ENCODE data around the gene MGAT3. TPM values are rescaled to one million over a fixed set of nuclear protein-coding genes. Genes with fewer than 3 reads are reported as not detected.

MGAT3 gene
- polyA plus RNA-seq, 3 donors = 0.03 TPM; not detected in 2

- Histone ChIP-seq H4K20me1 (ENCODE audit: insufficient read depth, low read length) (no peaks in the 10 kb centered on the region), H3K9me3 (replicated peaks in 1 of 2; ENCODE audit: control insufficient read depth in 1 of 2, insufficient read depth in 1 of 2, low read length in 2 of 2) (no peaks in the 10 kb centered on the region), H3K79me2 (ENCODE audit: insufficient read depth, low read length) (no peaks in the 10 kb centered on the region), H3K4me1 (ENCODE audit: control insufficient read depth in 1 of 2, insufficient read depth in 2 of 2, low read length in 2 of 2) (peaks cover 13 to 19% of the 10 kb centered on the region in 2 donors), H2AFZ (ENCODE audit: insufficient read depth, low read depth, low read length, poor library complexity, severe bottlenecking) (no peak overlapping the region), H3K27ac (ENCODE audit: low read depth in 1 of 2, low read length in 2 of 2) (no peak overlapping the region), H3K4me3 (replicated peaks in 1 of 3; ENCODE audit: low read depth in 2 of 3, low read length in 3 of 3) (no peak overlapping the region), H3K36me3 (replicated peaks in 1 of 2; ENCODE audit: control insufficient read depth in 1 of 2, insufficient read depth in 2 of 2, low read length in 2 of 2) (no peaks in the 10 kb centered on the region), H3K4me2 (replicated peaks; ENCODE audit: extremely low read depth, low read length, poor library complexity, severe bottlenecking) (no peak overlapping the region), H3K27me3 (ENCODE audit: control insufficient read depth in 2 of 2, insufficient read depth in 2 of 2, low read length in 2 of 2) (peaks cover 0 to 21% of the 10 kb centered on the region in 2 donors), H3K9ac (ENCODE audit: insufficient read depth, low read length, poor library complexity, severe bottlenecking) (no peak overlapping the region)
- TF ChIP-seq CTCF (IDR thresholded peaks at IDR 0.05) = no peak
- Mint-ChIP-seq H3K4me3 (no peak overlapping the region), H3K9me3 (peaks cover 0 to 8% (median 0%) of the 10 kb centered on the region in 7 donors), H3K27ac (no peak overlapping the region), H3K36me3 (peaks cover 0 to 3% of the 10 kb centered on the region in 2 donors), H3K27me3 (ENCODE audit: low read depth in 3 of 3) (peaks cover 12 to 25% (median 22%) of the 10 kb centered on the region in 3 donors), H3K4me1 (peaks cover 15% of the 10 kb centered on the region)
- no peak for DNase-seq
- intact Hi-C loops (cut with micrococcal nuclease) = loop anchor here in 1 of 2 donors (10.0 kb wide), 1 partner anchor 50 kb away; the partner anchor contains the start of gene TAB1
- 94% methylated on average over 7 of the region's 7 CpGs for WGBS (ENCODE audit: insufficient coverage)
Observed at GRCh38 chr22:39444247-39444800, 12.5 kb upstream of the MGAT3 start.

- Mint-ChIP-seq H3K4me1 (peaks cover 9% of the 10 kb centered on the region), H3K9me3 (peaks cover 0 to 8% (median 0%) of the 10 kb centered on the region in 7 donors), H3K4me3 (no peak overlapping the region), H3K36me3 (peaks cover 0 to 3% of the 10 kb centered on the region in 2 donors), H3K27me3 (ENCODE audit: low read depth in 3 of 3) (peaks cover 15 to 22% (median 22%) of the 10 kb centered on the region in 3 donors), H3K27ac (no peak overlapping the region)
- Histone ChIP-seq H3K27ac (ENCODE audit: low read depth in 1 of 2, low read length in 2 of 2) (no peak overlapping the region), H2AFZ (ENCODE audit: insufficient read depth, low read depth, low read length, poor library complexity, severe bottlenecking) (no peak overlapping the region), H3K9ac (ENCODE audit: insufficient read depth, low read length, poor library complexity, severe bottlenecking) (no peak overlapping the region), H3K4me1 (ENCODE audit: control insufficient read depth in 1 of 2, insufficient read depth in 2 of 2, low read length in 2 of 2) (peaks cover 9 to 12% of the 10 kb centered on the region in 2 donors), H3K27me3 (ENCODE audit: control insufficient read depth in 2 of 2, insufficient read depth in 2 of 2, low read length in 2 of 2) (peaks cover 0 to 21% of the 10 kb centered on the region in 2 donors), H3K4me2 (replicated peaks; ENCODE audit: extremely low read depth, low read length, poor library complexity, severe bottlenecking) (no peak overlapping the region), H3K9me3 (replicated peaks in 1 of 2; ENCODE audit: control insufficient read depth in 1 of 2, insufficient read depth in 1 of 2, low read length in 2 of 2) (no peaks in the 10 kb centered on the region), H4K20me1 (ENCODE audit: insufficient read depth, low read length) (no peaks in the 10 kb centered on the region), H3K36me3 (replicated peaks in 1 of 2; ENCODE audit: control insufficient read depth in 1 of 2, insufficient read depth in 2 of 2, low read length in 2 of 2) (no peaks in the 10 kb centered on the region), H3K79me2 (ENCODE audit: insufficient read depth, low read length) (no peaks in the 10 kb centered on the region), H3K4me3 (replicated peaks in 1 of 3; ENCODE audit: low read depth in 2 of 3, low read length in 3 of 3) (no peak overlapping the region)
- DNase-seq = no peak
- 93% methylated on average over 11 of the region's 11 CpGs for WGBS (ENCODE audit: insufficient coverage)
- intact Hi-C loops (cut with micrococcal nuclease) = loop anchor here in 1 of 2 donors (10.0 kb wide), 1 partner anchor 50 kb away; the partner anchor contains the start of gene TAB1
- no peak for TF ChIP-seq CTCF (IDR thresholded peaks at IDR 0.05)
Observed at GRCh38 chr22:39444937-39445465, 11.8 kb upstream of the MGAT3 start.
